AG09309 (cell line): ENCODE measurements around the gene PRM2.
A peak's percentile ranks its signal among the peaks of the same experiment; 100 is the strongest.

Source experiments
- DNase-seq: peaks from one replicate; pipeline ENCODE4 v3.0.0-alpha.2; 2010; ENCODE audit warnings: low read depth
- H3K4me3 ChIP-seq: 2 replicates; pipeline ENCODE4 v1.5.1; 2011; ENCODE audit warnings: mild to moderate bottlenecking, low read depth, low read length, moderate library complexity; ENCODE audit not compliant: control insufficient read depth
- TF ChIP-seq, protein P1 (sequence below): IDR thresholded peaks from 2 replicates; pipeline ENCODE4 v1.5.1; 2011; ENCODE audit warnings: mild to moderate bottlenecking, low read depth, low read length, inconsistent platforms; ENCODE audit not compliant: insufficient read depth, control insufficient read depth; ENCODE audit errors: missing control alignments

Gene PRM2

DNA sequence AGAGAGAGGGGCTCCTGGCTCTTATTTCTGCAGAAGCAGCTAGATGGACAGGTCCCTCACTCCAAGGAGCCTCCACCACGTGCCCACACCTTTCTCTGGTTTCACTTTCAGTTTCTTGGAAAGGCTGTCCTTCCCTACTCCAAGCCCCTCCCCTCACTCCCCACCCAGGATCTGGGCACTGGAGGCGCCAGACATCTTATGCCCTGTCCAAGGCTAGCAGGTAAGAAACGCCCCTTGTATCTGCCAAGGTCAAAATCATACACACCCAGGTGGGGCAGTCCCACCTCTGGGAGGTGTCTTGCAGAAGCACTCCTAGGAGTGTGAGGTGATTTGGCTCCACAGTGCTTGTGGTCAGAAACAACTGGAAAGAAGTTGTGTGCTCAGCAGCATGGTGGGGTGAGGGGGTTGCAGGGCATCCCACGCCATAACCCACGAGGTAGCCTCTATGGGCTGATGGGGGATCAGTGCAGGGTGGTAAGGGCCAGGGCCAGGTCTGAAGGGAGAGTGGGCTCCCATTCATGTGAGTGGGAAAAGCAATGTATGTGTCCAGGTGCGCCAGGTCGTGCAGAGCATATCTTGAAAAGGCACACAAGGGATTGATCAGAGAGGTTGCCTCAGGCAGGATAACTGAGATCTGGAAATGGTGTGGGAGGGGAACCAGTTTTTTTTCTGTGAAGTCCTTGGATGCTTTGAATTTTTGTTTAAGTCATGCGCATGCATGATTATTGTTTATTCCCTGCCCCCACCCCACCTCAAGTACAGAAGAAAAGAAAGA, 36.6 kb upstream of the PRM2 start:
- peak; percentile 27 for DNase-seq
- no peak overlapping the region for H3K4me3 ChIP-seq
- TF ChIP-seq, protein P1, sequence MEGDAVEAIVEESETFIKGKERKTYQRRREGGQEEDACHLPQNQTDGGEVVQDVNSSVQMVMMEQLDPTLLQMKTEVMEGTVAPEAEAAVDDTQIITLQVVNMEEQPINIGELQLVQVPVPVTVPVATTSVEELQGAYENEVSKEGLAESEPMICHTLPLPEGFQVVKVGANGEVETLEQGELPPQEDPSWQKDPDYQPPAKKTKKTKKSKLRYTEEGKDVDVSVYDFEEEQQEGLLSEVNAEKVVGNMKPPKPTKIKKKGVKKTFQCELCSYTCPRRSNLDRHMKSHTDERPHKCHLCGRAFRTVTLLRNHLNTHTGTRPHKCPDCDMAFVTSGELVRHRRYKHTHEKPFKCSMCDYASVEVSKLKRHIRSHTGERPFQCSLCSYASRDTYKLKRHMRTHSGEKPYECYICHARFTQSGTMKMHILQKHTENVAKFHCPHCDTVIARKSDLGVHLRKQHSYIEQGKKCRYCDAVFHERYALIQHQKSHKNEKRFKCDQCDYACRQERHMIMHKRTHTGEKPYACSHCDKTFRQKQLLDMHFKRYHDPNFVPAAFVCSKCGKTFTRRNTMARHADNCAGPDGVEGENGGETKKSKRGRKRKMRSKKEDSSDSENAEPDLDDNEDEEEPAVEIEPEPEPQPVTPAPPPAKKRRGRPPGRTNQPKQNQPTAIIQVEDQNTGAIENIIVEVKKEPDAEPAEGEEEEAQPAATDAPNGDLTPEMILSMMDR, result no peak

GRCh38 chr16:11310997-11311561, 34.8 kb upstream of the PRM2 start:
- no peak for DNase-seq
- no peak overlapping the region for H3K4me3 ChIP-seq
- TF ChIP-seq, protein P1, result no peak

DNA sequence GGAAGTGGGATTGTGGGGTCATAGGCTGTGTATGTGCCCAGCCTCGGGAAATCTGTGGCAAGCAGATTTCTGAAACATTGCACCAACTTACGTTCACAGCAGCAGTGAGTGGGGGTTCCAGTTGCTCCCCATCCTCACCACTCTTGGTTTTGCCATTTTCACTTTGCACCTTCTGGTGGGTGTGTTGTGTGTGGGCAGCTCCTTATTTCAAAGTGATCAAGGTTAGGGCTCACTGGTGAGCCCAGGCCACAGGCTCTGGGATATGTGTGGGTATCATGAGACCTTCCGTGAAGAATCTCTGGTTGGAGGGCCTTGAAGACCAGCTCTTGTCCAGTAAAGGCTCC, 34.3 kb upstream of the PRM2 start:
- TF ChIP-seq, protein P1, result no peak
- no peak overlapping the region for H3K4me3 ChIP-seq
- no peak for DNase-seq

- DNase-seq, result no peak
Observed at GRCh38 chr16:11309895-11310633, 33.8 kb upstream of the PRM2 start.

DNA sequence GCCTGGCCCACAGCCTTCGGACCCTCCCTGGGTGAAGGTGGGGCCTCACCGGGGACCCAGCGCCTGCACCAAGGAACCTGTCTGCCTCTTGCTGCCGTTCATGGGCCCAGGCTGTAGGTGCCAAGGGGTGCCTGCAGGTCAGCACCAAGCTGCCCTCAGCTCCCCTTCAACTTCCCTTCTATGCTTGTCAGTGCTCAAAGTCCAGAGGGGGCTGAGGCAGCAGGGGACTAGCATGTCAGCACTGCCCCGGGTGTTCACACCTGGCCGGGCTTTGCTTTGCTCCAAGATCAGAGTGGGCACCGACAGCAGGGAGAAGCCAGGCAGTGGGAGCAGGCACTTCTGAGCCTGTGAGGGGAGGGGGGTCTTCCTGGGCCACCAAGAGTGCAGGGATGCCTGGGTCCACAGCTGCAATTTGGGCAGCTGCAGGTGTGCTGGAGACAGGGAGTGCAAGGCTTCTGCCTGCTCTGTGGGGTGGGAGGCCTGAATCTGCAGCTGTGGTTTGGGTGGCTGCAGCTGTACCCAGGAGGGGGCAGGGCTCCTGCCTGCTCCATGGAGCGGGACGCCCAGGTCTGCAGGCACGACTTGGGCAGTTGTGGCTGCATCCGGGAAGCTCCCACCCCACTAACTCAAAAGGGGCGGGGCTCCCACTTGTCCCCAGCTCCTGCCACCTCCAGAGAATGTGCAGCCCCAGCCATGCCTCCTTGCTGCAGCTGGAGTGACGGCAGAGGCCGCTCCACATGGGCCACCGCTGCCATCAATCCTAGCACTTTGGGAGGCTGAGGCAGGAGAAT, 32.4 kb upstream of the PRM2 start:
- no peak overlapping the region for H3K4me3 ChIP-seq
- TF ChIP-seq, protein P1, result no peak
- DNase-seq, result no peak

More at GRCh38 chr16:11309895-11310633, 33.8 kb upstream of the PRM2 start:
- H3K4me3 ChIP-seq, result no peak overlapping the region
- TF ChIP-seq, protein P1, result no peak
